NCI-H2196 treated with DMSO at 0.1 percent for 48 hours (cell line): ENCODE measurements around the gene PCSK4.
"Not testable (repeated sequence)": the region's sequence is repeated elsewhere in the genome, so short reads cannot be mapped to it uniquely, and the experiment has no call there.

Source experiments
- DNase-seq: peaks from one replicate; lab custom pipeline; 2025; ENCODE audit not compliant: unreplicated experiment; lab: John Stamatoyannopoulos, UW

Gene PCSK4

GRCh38 chr19:1505991-1506881, 16.1 kb upstream of the PCSK4 start:
- no peak for DNase-seq

DNA sequence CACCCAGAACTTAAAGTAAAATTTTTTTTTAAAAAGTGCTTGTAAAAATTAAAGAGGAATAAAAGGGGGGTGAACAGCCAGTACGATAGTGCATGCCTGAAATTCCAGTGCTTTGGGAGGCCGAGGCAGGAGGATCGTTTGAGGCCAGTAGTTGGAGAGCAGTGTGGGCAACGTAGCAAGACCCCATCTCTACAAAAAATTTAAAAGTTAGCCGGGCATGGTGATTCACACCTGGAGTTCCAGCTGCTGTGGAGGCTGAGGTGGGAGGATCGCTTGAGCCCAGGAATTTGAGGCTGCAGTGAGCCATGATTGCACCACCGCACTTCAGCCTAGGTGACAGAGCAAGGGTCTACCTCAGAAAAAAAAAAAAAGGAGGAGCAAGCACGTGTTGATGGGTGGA, 14.9 kb upstream of the PCSK4 start:
- DNase-seq = no peak

DNA sequence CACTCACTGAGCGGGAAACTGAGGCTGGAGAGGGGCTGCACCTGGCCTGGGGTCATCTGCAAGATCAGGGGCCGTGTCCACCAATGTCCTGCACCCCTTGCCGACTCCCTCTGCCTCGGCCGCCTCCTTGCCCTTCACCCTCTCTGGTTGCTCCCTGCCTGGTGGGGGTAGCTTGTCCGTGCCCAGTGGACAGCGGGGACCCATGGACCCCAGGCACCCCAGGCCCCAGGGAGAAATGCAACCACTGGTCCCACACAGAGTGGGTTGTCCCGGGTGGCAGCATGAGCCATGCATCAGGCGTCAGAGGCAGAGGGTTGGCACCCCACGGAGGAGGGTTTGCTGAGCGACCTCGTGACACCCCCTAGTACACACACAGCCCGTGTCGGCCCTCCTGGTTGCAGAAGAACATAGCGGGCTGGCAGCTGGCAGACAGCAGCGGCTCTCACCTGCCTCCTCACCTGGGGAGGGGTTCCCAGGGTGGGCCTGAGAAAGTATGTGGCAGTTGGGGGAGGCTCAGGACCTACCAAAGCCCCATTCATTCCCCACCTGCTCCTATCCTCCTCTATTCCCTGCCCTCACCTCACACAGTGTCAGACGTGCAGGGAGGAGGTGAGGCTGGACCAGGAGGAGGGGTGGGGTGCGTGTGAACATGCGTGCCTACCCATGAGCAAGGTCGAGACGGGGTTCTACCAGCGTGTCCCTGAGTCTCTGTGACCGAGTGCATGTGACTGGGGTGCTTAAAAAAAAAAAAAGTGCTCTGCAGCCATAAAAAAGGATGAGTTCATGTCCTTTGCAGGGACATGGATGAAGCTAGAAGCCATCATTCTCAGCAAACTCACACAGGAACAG, 14.0 kb upstream of the PCSK4 start:
- no peak for DNase-seq

DNA sequence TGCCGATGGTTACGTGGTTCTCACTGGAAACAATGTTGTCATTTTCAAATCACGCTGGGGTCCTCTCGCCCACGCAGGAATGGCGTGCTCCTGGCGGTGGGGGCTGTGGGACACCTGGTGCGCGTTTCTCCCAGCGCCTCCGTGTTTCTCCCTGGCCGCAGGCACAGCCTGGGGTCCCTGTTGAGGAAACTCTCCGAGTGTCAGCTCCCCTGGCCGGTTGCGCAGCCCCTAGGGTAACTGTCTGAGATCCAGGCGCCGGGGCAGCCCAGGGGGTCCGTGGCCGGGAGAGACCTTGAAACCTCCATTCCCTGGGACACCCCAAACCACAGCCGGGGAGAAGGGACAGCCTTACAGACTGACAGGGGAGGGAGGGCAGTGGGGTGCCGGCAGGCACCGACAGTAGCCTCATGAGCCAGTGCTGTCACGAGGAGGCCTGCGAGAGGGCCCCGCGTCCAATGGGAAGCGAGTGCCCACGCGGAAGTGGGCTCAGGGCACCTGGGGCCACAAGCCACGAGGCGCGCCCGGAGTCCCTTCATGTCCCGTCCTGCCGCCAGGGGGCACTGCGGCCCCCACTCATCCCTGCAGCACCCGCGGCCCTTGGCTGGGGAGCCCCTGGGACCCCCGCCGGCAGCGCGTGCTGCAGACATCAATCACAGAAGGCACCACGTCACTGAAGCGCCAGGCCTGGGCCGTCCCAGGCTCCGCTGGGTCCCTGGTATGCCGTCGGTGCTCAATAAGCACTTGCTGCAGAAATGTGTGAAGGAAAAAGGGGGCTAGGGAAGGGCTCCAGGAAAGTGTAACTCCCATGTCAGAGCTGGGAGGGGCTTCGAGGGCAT, 13.2 kb upstream of the PCSK4 start:
- no peak for DNase-seq

- no peak for DNase-seq
Measured at GRCh38 chr19:1502433-1503088, 12.4 kb upstream of the PCSK4 start.

DNA sequence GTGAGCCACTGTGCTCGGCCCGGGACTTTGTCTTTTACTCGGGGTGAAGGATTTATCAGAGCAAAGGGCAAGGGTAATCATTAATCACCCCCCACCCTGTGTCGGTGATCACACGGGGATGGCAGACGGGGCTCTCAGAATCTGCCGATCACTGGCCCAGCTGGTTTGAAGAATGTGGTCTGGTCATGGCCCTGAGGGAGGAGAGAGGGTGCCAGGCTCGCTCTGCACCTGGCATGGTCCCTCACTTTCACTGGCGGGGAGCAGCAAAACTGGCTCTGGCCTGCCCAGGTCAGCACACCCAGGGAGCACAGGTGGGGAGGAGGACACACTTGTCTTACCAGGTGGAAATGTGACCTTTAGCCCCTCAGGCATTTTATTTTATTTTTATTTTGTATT, 11.0 kb upstream of the PCSK4 start:
- no peak for DNase-seq

DNA sequence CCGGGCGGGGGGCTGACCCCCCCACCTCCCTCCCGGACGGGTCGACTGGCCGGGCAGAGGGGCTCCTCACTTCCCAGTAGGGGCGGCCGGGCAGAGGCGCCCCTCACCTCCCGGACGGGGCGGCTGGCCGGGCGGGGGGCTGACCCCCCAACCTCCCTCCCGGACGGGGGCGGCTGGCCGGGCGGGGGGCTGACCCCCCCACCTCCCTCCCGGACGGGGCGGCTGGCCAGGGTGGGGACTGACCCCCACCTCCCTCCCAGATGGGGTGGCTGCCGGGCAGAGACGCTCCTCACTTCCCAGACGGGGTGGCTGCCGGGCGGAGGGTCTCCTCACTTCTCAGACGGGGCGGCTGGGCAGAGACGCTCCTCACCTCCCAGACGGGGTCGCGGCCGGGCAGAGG, 9.1 kb upstream of the PCSK4 start:
- DNase-seq = not testable (repeated sequence)

- DNase-seq = no peak
Measured at GRCh38 chr19:1497578-1498235, 7.6 kb upstream of the PCSK4 start.

GRCh38 chr19:1496714-1497577, 6.8 kb upstream of the PCSK4 start:
- DNase-seq = no peak

GRCh38 chr19:1495799-1496713, 5.9 kb upstream of the PCSK4 start:
- DNase-seq = no peak

GRCh38 chr19:1495051-1495798, 5.1 kb upstream of the PCSK4 start:
- DNase-seq = no peak

GRCh38 chr19:1494115-1494815, 4.1 kb upstream of the PCSK4 start:
- no peak for DNase-seq

GRCh38 chr19:1492474-1493006, 2.4 kb upstream of the PCSK4 start:
- DNase-seq = no peak

GRCh38 chr19:1491849-1492170, 1.7 kb upstream of the PCSK4 start:
- no peak for DNase-seq

DNA sequence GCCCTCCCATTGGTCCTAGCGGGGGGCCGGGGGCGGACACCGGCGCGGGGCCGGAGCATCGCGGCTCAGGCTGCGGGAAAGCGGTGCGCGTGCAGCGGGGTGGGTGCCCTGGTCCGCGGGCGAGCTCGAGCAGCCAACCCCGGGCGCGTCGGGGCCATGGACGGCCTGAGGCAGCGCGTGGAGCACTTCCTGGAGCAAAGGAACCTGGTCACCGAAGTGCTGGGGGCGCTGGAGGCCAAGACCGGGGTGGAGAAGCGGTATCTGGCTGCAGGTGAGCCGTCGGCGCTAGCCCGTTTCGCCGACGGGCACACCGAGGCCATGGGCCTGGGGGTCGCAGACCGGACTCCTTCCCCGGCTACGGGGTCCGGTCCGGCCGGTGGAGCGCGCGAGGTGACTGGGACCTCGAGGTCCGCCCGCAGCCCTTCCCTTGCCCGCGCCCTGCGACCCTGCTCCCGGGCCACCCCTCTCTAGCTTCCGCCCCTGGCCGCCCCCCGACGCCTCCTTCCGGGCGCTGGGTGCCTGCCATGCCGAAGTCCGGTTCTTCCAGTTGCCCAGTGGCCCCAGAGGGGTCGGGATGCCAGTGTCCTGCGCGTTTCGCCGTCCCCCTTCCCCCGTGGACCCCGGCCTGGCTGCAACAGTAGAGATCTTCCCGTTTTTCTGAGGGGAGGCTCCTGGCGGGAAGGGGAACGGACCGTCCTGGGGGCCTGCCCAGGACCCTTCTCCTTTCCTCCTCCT, 1.1 kb upstream of the PCSK4 start, which contains the start of gene REEP6:
REEP6 (plus strand) TSS at position 68 of the 735 bp plus-strand sequence; CDS start at position 157, 89 bp downstream.
- DNase-seq = no peak
